HepG2 (cell line): ENCODE data around the gene RAD54L. TPM values are rescaled to one million over a fixed set of nuclear protein-coding genes. Genes with fewer than 3 reads are reported as not detected.

Experiments
- CC2D1A ChIP-seq: sonication (generic); formaldehyde crosslinking; IDR thresholded peaks from 2 replicates; pipeline ENCODE4 v1.8.1; 2023; ENCODE audit warnings: mild to moderate bottlenecking, missing genetic modification reagents
- CREM ChIP-seq, 2 experiments: sonication (generic) in 1 of 2; formaldehyde crosslinking in 1 of 2; IDR thresholded peaks; 2 replicates each; pipeline versions ENCODE4 v1.4.0 to v1.6.1; 2016 to 2020; ENCODE audit warnings: antibody characterized with exemption in 1 of 2, mild to moderate bottlenecking in 1 of 2, missing genetic modification reagents in 1 of 2
- GPN1 ChIP-seq: sonication (generic); formaldehyde crosslinking; IDR thresholded peaks from 2 replicates; pipeline ENCODE4 v1.5.1; 2020; ENCODE audit warnings: missing genetic modification reagents, borderline replicate concordance
- HOMEZ ChIP-seq: IDR thresholded peaks from 2 replicates; pipeline ENCODE4 v1.6.1; 2016; ENCODE audit warnings: low read depth
- NFATC3 ChIP-seq: sonication (generic); formaldehyde crosslinking; IDR thresholded peaks from 2 replicates; pipeline ENCODE4 v1.5.1; 2020; ENCODE audit warnings: mild to moderate bottlenecking, missing genetic modification reagents
- SALL2 ChIP-seq: sonication (generic); formaldehyde crosslinking; IDR thresholded peaks from 2 replicates; pipeline ENCODE4 v1.8.1; 2023; ENCODE audit warnings: mild to moderate bottlenecking, missing genetic modification reagents, inconsistent platforms
- SETDB1 ChIP-seq: sonication (generic); formaldehyde crosslinking; IDR thresholded peaks from 2 replicates; pipeline ENCODE4 v1.5.1; 2020; ENCODE audit warnings: missing genetic modification reagents, mild to moderate bottlenecking, borderline replicate concordance
- ZBTB26 ChIP-seq: IDR thresholded peaks from 2 replicates; pipeline ENCODE4 v1.6.1; 2016; ENCODE audit warnings: missing compliant biosample characterization, missing genetic modification reagents, borderline replicate concordance
- ZNF232 ChIP-seq: sonication (generic); formaldehyde crosslinking; IDR thresholded peaks from 2 replicates; pipeline ENCODE4 v1.4.0; 2020; ENCODE audit warnings: missing genetic modification reagents, borderline replicate concordance
- ZNF350 ChIP-seq: sonication (generic); formaldehyde crosslinking; IDR thresholded peaks from 2 replicates; pipeline ENCODE4 v1.4.0; 2020; ENCODE audit warnings: mild to moderate bottlenecking, low read depth, missing genetic modification reagents, borderline replicate concordance
- ZNF737 ChIP-seq: sonication (generic); formaldehyde crosslinking; IDR thresholded peaks from 2 replicates; pipeline ENCODE4 v1.5.0; 2020; ENCODE audit warnings: missing genetic modification reagents, mild to moderate bottlenecking, borderline replicate concordance
- ZNF761 ChIP-seq: sonication (generic); formaldehyde crosslinking; conservative IDR thresholded peaks from 2 replicates; pipeline ENCODE4 v1.4.0; 2020; ENCODE audit warnings: mild to moderate bottlenecking, missing genetic modification reagents
- ZNF775 ChIP-seq: sonication (generic); formaldehyde crosslinking; IDR thresholded peaks from 2 replicates; pipeline ENCODE4 v1.4.0; 2020; ENCODE audit warnings: missing genetic modification reagents, mild to moderate bottlenecking, moderate library complexity, borderline replicate concordance
- ZNF850 ChIP-seq: sonication (generic); formaldehyde crosslinking; conservative IDR thresholded peaks from 2 replicates; pipeline ENCODE4 v1.9.0; 2021; ENCODE audit warnings: mild to moderate bottlenecking, missing genetic modification reagents
- polyA plus RNA-seq, 8 experiments: library from polyadenylated mRNA; depleted of rRNA in 3 of 8; stranded (reverse) in 7 of 8; unstranded in 1 of 8; fragments of >200 nt; fragmentation: Illumina TruSeq in 4 of 8; extraction: Trizol in 4 of 8; gene quantifications; 2 replicates each; pipeline versions ENCODE4 v1.2.1 to v1.2.3, GENCODE V29; 2011 to 2016; ENCODE audit warnings: low read depth in 4 of 8, missing spikeins in 1 of 8, mixed read lengths in 1 of 8; ENCODE audit not compliant: insufficient read depth in 1 of 8
- total RNA-seq, 5 experiments: library from RNA; depleted of rRNA; stranded (reverse); fragments of >200 nt; fragmentation: Illumina TruSeq; extraction: Trizol; gene quantifications; 2 replicates each; pipeline ENCODE4 v1.2.3, GENCODE V29; 2016; ENCODE audit warnings: low read depth in 1 of 5
- TF ChIP-seq, protein P1 (sequence below): sonication (generic); formaldehyde crosslinking; IDR thresholded peaks from 2 replicates; pipeline ENCODE4 v1.5.1; 2020; ENCODE audit warnings: mild to moderate bottlenecking, missing genetic modification reagents, borderline replicate concordance
- TF ChIP-seq, protein P2 (sequence below): sonication (generic); formaldehyde crosslinking; IDR thresholded peaks from 2 replicates; pipeline ENCODE4 v1.9.0; 2021; ENCODE audit warnings: missing genetic modification reagents, mild to moderate bottlenecking, borderline replicate concordance
- TF ChIP-seq, protein P3 (sequence below): sonication (generic); formaldehyde crosslinking; IDR thresholded peaks from 2 replicates; pipeline ENCODE4 v1.8.0; 2022; ENCODE audit warnings: mild to moderate bottlenecking, missing genetic modification reagents

The RAD54L gene
- total and polyA plus RNA-seq, 2 of the 13 experiments (the other 11 are each of a cell fraction or from before 2014, with no cell fraction given): 10.2 to 30.0 TPM

- TF ChIP-seq, protein P1, sequence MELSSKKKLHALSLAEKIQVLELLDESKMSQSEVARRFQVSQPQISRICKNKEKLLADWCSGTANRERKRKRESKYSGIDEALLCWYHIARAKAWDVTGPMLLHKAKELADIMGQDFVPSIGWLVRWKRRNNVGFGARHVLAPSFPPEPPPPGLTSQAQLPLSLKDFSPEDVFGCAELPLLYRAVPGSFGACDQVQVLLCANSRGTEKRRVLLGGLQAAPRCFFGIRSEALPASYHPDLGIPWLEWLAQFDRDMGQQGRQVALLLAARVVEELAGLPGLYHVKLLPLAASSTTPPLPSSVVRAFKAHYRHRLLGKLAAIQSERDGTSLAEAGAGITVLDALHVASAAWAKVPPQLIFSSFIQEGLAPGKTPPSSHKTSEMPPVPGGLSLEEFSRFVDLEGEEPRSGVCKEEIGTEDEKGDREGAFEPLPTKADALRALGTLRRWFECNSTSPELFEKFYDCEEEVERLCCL: no peak
- TF ChIP-seq CREM (IDR thresholded peaks at IDR 0.05) (peak; percentile 82), CREM (CRISPR knock-in tag; IDR thresholded peaks at IDR 0.05) (no peak), ZBTB26 (CRISPR knock-in tag) (peak; percentile 84), ZNF350 (CRISPR knock-in tag) (peak; percentile 47; the same call in 1 of the 2 replicates), HOMEZ (CRISPR knock-in tag) (no peak; the same call in 1 of the 2 replicates), ZNF232 (CRISPR knock-in tag) (peak; percentile 45; the same call in 1 of the 2 replicates), SALL2 (CRISPR knock-in tag) (no peak; the same call in 1 of the 2 replicates), ZNF850 (CRISPR knock-in tag) (no peak; the same call in 1 of the 2 replicates), CC2D1A (CRISPR knock-in tag) (no peak), SETDB1 (no peak), NFATC3 (CRISPR knock-in tag) (no peak), ZNF761 (CRISPR knock-in tag) (no peak), ZNF737 (no peak), ZNF775 (CRISPR knock-in tag) (0 out of 2 replicates have a peak, but pooled peaks have one; percentile 56), GPN1 (CRISPR knock-in tag) (no peak)
- TF ChIP-seq, protein P2, sequence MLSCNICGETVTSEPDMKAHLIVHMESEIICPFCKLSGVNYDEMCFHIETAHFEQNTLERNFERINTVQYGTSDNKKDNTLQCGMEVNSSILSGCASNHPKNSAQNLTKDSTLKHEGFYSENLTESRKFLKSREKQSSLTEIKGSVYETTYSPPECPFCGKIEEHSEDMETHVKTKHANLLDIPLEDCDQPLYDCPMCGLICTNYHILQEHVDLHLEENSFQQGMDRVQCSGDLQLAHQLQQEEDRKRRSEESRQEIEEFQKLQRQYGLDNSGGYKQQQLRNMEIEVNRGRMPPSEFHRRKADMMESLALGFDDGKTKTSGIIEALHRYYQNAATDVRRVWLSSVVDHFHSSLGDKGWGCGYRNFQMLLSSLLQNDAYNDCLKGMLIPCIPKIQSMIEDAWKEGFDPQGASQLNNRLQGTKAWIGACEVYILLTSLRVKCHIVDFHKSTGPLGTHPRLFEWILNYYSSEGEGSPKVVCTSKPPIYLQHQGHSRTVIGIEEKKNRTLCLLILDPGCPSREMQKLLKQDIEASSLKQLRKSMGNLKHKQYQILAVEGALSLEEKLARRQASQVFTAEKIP (CRISPR knock-in tag): no peak
- TF ChIP-seq, protein P3, sequence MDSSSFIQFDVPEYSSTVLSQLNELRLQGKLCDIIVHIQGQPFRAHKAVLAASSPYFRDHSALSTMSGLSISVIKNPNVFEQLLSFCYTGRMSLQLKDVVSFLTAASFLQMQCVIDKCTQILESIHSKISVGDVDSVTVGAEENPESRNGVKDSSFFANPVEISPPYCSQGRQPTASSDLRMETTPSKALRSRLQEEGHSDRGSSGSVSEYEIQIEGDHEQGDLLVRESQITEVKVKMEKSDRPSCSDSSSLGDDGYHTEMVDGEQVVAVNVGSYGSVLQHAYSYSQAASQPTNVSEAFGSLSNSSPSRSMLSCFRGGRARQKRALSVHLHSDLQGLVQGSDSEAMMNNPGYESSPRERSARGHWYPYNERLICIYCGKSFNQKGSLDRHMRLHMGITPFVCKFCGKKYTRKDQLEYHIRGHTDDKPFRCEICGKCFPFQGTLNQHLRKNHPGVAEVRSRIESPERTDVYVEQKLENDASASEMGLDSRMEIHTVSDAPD (CRISPR knock-in tag): no peak
Observed at GRCh38 chr1:46303038-46303871, 55.7 kb downstream of the RAD54L start, which contains the start of the genes LRRC41 and UQCRH (continued).
